ENCODE measurements around the gene IGLL1. TPM values are rescaled to one million over a fixed set of nuclear protein-coding genes. Genes with fewer than 3 reads are reported as not detected.

The IGLL1 gene
- total and polyA plus RNA-seq, 4 donors: 17.4 TPM; not detected in 3

DNA sequence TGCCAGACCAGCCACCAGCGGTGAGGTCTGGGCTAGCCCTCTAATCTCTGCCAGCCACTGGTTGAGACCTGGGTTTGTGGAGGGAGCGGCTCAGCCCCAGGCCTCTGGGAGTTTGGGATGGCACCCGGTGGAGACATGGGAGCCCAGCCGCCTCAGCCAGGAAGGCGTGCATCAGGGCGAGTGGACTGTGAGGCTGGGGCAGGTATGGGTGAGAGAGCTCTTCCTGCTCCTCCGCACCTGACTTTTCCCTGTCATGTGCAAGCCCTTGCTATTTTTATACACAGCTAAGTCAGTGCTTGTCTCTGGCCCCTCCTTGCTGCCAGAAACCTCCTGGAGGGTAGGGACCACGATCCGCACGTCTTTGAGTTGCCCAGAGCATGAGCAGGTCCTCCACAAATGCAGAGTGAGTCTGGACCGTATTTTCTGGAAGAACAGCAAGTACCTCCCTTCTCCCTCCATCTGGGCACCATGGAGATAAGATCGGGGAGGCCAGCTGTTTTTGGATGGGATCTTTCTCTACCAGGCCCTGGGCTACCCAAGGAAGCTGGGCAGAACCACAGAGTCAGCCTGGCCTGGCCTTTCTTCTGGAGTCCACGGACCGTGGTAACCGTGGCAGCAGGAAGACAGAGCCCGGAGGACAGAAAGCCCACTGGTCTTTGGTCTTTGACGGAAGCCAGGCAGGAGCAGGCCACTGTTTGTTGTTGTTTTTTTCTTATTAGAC is 53.3 kb downstream of the IGLL1 start:
- no peak overlapping the region for H3K27ac ChIP-seq (ENCODE audit: low read depth in 1 of 2, low read length in 2 of 2)
- no peak overlapping the region for H3K9ac ChIP-seq (ENCODE audit: low read depth in 1 of 2, low read length in 2 of 2)
- TF ChIP-seq, protein P1, sequence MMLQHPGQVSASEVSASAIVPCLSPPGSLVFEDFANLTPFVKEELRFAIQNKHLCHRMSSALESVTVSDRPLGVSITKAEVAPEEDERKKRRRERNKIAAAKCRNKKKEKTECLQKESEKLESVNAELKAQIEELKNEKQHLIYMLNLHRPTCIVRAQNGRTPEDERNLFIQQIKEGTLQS (IDR thresholded peaks at IDR 0.05): no peak
- TF ChIP-seq NR2F2 (IDR thresholded peaks at IDR 0.05): no peak
- TF ChIP-seq JUND (IDR thresholded peaks at IDR 0.05): no peak
- no peak for TF ChIP-seq HNF4A (conservative IDR thresholded peaks at IDR 0.05)
- TF ChIP-seq TAF1 (conservative IDR thresholded peaks at IDR 0.05): no peak
- TF ChIP-seq EGR1 (IDR thresholded peaks at IDR 0.05; ENCODE audit: low read depth in 2 of 2): no peak
- TF ChIP-seq, protein P2, sequence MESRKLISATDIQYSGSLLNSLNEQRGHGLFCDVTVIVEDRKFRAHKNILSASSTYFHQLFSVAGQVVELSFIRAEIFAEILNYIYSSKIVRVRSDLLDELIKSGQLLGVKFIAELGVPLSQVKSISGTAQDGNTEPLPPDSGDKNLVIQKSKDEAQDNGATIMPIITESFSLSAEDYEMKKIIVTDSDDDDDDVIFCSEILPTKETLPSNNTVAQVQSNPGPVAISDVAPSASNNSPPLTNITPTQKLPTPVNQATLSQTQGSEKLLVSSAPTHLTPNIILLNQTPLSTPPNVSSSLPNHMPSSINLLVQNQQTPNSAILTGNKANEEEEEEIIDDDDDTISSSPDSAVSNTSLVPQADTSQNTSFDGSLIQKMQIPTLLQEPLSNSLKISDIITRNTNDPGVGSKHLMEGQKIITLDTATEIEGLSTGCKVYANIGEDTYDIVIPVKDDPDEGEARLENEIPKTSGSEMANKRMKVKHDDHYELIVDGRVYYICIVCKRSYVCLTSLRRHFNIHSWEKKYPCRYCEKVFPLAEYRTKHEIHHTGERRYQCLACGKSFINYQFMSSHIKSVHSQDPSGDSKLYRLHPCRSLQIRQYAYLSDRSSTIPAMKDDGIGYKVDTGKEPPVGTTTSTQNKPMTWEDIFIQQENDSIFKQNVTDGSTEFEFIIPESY (IDR thresholded peaks at IDR 0.05): no peak
- TF ChIP-seq REST (IDR thresholded peaks at IDR 0.05): no peak
- TF ChIP-seq FOXA2 (IDR thresholded peaks at IDR 0.05): no peak
- TF ChIP-seq, protein P3, sequence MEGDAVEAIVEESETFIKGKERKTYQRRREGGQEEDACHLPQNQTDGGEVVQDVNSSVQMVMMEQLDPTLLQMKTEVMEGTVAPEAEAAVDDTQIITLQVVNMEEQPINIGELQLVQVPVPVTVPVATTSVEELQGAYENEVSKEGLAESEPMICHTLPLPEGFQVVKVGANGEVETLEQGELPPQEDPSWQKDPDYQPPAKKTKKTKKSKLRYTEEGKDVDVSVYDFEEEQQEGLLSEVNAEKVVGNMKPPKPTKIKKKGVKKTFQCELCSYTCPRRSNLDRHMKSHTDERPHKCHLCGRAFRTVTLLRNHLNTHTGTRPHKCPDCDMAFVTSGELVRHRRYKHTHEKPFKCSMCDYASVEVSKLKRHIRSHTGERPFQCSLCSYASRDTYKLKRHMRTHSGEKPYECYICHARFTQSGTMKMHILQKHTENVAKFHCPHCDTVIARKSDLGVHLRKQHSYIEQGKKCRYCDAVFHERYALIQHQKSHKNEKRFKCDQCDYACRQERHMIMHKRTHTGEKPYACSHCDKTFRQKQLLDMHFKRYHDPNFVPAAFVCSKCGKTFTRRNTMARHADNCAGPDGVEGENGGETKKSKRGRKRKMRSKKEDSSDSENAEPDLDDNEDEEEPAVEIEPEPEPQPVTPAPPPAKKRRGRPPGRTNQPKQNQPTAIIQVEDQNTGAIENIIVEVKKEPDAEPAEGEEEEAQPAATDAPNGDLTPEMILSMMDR (IDR thresholded peaks at IDR 0.05; ENCODE audit: low read depth, low read length, missing input control): no peak
- no peak for TF ChIP-seq FOXA1 (IDR thresholded peaks at IDR 0.05)
- no peak for TF ChIP-seq RXRA (IDR thresholded peaks at IDR 0.05)
- no peak for TF ChIP-seq MAX (IDR thresholded peaks at IDR 0.05)
- TF ChIP-seq SP1 (IDR thresholded peaks at IDR 0.05): no peak
- TF ChIP-seq RAD21 (IDR thresholded peaks at IDR 0.05): no peak
- TF ChIP-seq HNF4G (IDR thresholded peaks at IDR 0.05): no peak
- TF ChIP-seq GABPA (IDR thresholded peaks at IDR 0.05 in 1 of 2, conservative IDR thresholded peaks at IDR 0.05 in 1 of 2): no peak
- no peak for TF ChIP-seq YY1 (IDR thresholded peaks at IDR 0.05)
- no peaks in the 10 kb centered on the region for H3K9me3 ChIP-seq (ENCODE audit: control insufficient read depth in 4 of 4, low read length in 3 of 4)
- 92% methylated on average over 17 of the region's 17 CpGs for WGBS
- H3K36me3 ChIP-seq (ENCODE audit: control insufficient read depth in 4 of 4, insufficient read depth in 3 of 4, low read depth in 1 of 4, low read length in 3 of 4): no peaks in the 10 kb centered on the region
- DNase-seq (ENCODE audit: low spot score): no peak
- H3K4me3 ChIP-seq (ENCODE audit: low read depth in 1 of 3, low read length in 3 of 3): no peak overlapping the region
- no peaks in the 10 kb centered on the region for H3K4me1 ChIP-seq (ENCODE audit: control insufficient read depth in 4 of 4, insufficient read depth in 4 of 4, low read length in 3 of 4)
- H3K27me3 ChIP-seq (ENCODE audit: control insufficient read depth in 4 of 4, insufficient read depth in 4 of 4, low read length in 3 of 4): no peaks in the 10 kb centered on the region

All from liver (tissue), 9 donors.